GM21529 (cell line): ENCODE data around the gene PACSIN3.

Experiments used
- ATAC-seq: cut with Tn5 transposase; IDR thresholded peaks from one replicate; pipeline ENCODE4 v1.9.1; 2021; ENCODE audit not compliant: unreplicated experiment

Gene PACSIN3

DNA sequence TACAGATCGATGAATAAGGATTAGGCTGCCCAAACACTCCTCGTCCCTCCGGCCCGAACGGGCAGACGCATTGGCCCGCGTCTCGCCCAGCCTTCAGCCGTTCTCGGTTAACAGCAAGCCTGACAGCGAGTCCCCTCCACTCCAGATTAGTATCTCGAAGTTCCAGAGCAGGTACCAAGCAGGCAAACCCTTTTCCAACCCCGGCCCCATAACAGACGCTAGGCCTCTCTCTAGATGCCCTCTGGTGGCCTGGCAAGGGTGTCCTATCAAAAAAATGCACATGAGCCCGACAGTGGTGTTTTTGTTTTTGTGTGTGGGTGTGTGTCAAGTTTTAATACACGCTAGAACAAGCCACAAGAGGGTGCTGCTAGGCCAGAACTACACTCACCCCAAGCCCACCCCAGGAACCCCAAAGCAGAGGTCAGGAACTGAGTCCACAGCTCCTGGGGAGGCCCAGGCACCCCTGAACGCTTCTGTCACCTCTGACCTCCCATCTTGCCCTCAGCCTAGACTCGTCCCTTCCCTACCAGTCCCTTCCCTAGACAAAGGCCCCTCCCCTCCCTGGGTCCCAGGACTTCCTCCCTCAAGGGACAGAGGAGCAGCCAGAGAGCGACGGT is 8.9 kb downstream of the PACSIN3 start:
- peak; percentile 49 for ATAC-seq

DNA sequence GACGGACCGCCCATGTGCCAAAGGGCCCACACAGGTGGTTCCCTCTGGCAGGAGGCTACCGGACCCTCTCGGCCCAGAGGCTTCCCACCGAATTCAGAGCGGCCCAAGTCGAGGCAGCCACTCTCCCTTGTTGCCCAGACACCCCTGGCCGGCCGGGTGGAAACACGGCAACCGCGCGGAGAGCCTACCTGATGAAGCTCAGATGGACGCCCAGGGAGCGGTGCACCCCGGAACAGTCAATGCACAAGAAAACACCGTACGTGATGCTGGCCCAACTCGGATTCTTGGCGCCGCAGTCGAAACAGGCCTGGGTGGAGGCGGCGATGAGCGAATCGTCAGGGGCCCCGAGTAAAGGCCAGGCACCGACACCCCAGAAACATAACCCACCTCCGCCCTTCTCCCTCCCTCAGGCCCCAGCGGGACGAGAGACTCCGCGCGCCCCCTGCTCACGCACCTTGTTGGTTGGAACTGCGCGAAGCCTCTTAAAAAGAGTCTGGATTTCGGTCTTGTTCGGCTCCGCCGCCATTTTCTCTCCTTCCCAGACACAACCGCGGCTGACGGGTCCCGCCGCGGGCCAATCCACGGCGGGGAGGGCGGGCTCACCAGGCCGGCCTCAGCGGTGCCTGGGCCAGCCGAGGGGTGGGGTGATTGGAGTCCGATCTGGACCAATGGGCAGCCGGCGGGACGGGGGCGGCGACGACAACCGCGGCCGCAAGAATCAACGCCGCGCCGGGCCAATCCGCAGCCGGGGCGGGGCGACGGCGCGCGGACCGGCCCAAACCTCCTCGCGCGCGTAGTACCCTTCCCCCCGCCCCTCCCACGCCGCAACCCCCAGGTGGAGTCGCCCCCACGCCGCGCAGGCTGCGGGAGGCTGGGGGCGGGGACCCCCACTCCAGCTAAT is 9.7 kb downstream of the PACSIN3 start, which contains the start of gene ARFGAP2:
TSS of gene ARFGAP2 (minus strand) at position 552 of the 901 bp plus-strand sequence. CDS start at position 526, 26 bp downstream.
- ATAC-seq: peak; percentile 88

- ATAC-seq: no peak
Observed at GRCh38 chr11:47175746-47176327, 10.4 kb downstream of the PACSIN3 start.

DNA sequence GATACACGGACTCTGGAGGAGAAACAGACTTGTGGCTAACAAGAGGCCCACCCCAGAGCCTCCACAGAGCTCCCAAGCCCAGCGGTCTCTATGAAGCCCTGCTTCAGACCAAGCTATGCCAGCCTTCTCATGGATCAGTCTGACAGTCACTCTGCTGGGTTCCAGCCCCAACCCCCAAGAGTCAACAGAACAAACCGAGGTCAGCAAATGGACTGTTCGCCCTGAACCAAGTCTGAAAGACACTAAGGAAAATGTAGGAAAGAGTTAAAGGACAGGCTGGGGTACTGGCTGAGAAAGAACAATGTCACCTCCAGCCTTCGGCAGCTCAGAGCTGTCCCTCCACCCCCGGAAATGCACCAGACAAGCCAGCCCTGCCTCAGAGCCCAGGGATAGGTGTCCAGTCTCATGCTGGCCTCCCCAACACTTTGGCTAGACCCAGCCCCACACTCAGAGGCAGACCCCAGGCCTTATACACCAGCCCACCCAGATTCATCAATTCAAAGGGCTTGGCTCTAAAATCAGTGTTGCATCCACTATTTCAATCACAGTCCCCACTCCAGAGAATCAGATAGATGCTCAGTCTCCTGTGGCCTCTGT is 13.4 kb downstream of the PACSIN3 start:
- no peak for ATAC-seq

- no peak for ATAC-seq
Observed at GRCh38 chr11:47171856-47172255, 14.4 kb downstream of the PACSIN3 start.

GRCh38 chr11:47171061-47171838 is 15.0 kb downstream of the PACSIN3 start:
- no peak for ATAC-seq

- no peak for ATAC-seq
Observed at GRCh38 chr11:47166368-47166767, 19.9 kb downstream of the PACSIN3 start.

DNA sequence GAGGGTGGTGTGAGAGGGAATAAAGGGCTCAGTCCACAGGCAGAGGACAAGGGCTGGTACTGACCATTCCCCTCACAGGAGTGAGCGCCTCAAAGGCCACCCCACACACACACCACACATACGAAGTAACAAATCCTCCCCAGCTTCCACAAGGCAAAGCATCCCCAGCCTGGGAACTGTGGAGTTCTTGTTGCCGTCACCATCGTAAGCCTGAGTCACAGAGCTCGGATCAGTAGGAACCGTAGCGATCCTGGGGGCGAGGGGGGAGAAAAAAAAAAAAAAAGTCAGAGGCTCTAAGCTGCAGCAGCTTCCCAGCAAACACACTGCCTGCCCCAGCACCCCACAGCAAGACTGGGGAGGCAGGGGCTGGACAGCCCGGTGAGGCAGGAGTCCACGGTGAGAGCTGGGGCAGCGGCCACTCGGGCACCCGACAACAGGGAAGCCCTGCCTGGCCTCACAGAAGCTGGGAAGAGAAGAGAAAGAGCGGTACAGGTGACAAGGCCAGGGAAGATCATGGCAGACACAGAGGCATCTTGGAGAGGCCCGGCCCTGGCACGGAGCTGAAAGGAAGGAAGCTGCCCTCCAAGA is 20.9 kb downstream of the PACSIN3 start:
- no peak for ATAC-seq

GRCh38 chr11:47164321-47164720 is 21.9 kb downstream of the PACSIN3 start:
- ATAC-seq: no peak

DNA sequence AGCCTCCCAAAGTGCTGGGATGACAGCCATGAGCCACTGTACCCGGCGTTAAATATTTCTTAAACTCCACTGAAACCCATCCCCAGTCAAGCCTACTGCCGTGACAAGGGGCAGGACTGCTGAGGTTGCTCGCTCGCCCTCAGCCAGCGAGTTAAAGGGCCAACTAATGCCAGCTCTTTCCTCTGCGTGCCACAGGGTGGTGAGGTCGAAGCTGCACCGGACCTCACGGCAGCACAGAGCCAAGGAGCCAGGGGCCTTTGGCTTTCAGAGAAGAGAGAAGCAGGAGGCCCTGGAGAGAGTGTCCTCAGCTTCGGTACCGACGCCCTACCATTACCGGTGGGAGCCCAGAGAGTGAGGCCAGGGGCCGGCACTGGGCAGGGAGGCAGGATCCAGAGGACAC is 22.3 kb downstream of the PACSIN3 start:
- ATAC-seq: no peak

- ATAC-seq: no peak
Observed at GRCh38 chr11:47163193-47163592, 23.0 kb downstream of the PACSIN3 start.

GRCh38 chr11:47162426-47162825 is 23.8 kb downstream of the PACSIN3 start:
- no peak for ATAC-seq

DNA sequence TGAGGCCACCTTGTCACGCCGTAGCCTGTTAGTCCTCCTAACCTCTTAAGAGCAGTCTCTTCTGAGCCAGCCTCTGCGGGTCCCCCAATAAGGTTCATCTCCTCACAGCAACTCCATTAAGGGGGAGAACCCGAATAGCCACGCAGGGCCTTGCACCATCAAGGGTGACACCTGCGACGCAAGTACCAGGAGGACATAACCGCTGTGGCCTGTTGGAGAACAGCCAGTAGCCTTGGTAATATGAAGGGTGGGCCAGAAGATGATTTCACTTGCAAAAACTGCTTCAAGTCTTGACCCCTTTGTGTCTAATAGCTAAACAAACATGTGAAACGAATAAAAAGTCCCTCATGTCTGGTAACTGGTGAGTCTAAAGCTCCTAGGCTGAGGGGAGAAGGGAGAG is 24.3 kb downstream of the PACSIN3 start:
- ATAC-seq: no peak

DNA sequence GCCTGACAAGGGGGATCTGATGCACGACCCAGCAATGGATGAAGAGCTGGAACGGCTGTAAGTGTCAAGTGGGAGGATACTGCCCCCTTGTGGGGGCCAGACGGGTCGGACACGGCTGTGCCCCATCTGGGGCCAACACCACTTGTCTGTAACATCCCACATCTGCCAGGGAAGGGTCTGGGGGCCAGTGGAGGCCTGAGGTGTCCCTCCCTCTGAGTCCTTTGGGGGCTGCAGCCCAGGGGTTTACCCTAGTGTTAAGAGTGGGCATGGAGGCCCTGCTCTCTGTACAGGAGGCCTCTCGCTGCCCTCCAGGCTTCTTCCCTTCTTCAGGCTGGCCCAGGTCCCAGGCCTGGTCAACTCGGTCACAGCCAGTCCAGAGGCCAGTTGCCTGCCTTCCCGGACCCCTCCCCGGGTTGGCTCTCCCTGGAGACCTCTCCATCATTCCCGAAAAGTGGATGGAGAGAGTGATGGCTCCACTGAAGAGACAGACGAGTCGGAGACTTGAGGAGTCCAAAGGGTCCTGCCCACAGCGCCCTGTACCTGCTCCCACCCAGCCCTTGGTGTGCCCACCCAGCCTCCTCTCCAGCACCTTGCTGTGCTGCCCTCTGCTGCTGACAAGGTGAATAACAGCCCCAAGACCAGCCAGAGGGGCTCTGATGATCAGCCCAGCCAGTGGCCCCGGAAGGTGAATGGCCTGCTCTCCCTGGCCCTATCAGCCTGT is 24.9 kb downstream of the PACSIN3 start:
- peak; percentile 46 for ATAC-seq

- no peak for ATAC-seq
Observed at GRCh38 chr11:47160753-47161133, 25.5 kb downstream of the PACSIN3 start.

DNA sequence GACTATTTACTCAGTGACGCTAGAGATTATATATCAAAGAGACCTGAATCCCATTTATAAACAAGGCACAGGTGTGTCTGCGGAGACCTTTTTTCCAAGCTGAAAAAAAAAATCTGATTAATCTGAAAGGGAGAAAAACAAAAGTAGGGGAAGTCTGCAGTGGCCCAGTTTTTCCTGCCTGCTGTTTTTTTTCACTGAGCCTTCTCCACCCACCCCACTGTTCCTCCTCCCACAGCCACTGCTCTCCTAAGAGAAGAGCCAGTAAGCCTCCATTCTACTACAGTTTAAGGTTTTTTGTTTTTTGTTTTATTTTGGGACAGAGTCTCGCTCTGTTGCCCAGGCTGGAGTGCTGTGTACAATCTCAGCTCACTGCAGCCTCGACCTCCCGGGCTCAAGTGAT is 28.0 kb downstream of the PACSIN3 start:
- ATAC-seq: no peak

DNA sequence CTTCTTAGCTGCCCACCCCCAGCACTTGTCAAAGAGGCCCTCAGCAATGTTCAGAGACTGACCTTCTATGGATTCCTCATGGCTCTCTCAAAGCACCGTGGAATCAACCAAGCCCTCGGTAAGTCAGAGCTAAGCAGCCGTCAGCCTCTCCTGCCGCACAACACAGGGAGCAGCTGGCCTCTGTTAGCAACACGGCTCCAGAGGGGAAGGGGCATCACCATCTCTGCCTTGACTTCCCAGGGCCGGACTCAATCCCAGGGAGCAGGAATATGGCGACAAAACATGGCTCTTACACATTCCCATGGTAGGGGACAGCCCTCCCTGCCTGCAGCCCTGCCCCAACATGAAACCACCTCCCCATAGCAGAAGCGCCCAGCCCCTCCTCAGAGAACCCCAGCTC is 28.4 kb downstream of the PACSIN3 start:
- ATAC-seq: no peak

- no peak for ATAC-seq
Observed at GRCh38 chr11:47156951-47157350, 29.3 kb downstream of the PACSIN3 start.

DNA sequence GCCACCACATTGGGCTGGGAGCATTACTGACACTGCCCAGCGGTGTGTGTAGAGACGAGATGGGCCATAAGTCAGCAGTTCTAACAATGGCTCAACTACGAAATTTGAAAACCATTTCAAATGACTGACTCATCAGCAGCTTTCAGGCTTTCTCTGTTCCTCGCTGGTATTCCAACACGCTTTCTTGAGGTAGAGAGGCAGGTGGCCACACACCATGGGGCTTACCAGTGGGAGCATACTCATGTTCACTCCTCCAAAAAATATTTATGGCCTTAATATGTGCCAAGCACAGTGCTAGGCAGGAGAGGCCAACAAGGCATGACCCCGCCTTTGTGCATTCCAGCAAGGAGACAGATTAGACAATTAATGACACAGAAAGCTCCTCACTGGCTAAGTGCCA is 29.9 kb downstream of the PACSIN3 start:
- ATAC-seq: no peak

DNA sequence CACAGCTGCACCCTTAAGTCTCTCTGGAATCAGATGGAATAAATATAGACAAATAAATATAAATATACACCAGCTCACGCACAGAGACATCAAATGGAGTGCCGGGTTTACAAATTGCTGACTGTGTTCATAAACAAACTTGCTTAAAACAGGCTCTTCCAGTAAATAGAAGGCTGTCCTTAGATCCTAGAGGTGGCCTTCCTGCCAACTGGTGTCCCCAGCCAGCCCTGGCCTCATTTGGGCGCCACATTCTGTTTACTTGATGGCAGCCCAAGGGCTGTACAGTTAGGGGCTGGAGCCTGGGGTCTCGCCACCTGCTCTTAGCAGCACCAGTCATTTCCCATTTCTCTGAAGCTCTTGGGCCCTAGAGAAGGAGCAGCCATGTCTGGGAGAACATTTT is 30.4 kb downstream of the PACSIN3 start:
- no peak for ATAC-seq
